ENCODE results near the gene CLPTM1L.

- TF ChIP-seq EP300 (IDR thresholded peaks at IDR 0.05) (no peak), POLR2A (IDR thresholded peaks at IDR 0.05) (no peak)
Observed at GRCh38 chr5:1330847-1331831, 13.8 kb downstream of the CLPTM1L start.
